ENCODE data around the gene TENT5C. TPM values are rescaled to one million over a fixed set of nuclear protein-coding genes. Genes with fewer than 3 reads are reported as not detected.

TENT5C gene
- total and polyA plus RNA-seq, 2 of the 13 experiments (the other 11 are each of a cell fraction or from before 2014, with no cell fraction given), result 0.02 to 0.38 TPM

DNA sequence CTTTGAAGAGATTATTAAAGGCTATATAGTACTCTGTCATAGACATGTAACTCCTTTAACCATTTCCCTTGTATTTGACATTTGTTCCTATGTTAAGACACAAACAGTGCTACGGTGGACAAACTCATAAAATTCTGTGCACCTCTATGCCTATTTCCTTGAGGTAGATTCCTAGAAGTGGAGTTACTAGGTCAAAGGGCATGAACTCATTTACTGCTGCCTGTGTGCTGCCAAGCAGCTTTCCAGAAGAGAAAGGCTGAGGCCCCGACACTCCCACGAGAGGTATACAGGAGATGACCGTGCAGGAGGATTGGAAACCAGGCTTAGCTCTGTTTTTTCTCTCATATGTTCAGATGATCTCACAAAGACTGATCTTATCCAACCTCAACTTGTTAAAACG is 34.4 kb upstream of the TENT5C start (continued):
- TF ChIP-seq HNF4G (IDR thresholded peaks at IDR 0.05; ENCODE audit: borderline replicate concordance, low read depth, low read length) (no peak), HNF4G (CRISPR knock-in tag; IDR thresholded peaks at IDR 0.05; ENCODE audit: borderline replicate concordance, low read depth) (no peak), SP4 (CRISPR knock-in tag; IDR thresholded peaks at IDR 0.05) (no peak), PTBP1 (IDR thresholded peaks at IDR 0.05; ENCODE audit: low read depth, low read length, poor library complexity, severe bottlenecking) (no peak), SRY (CRISPR knock-in tag; IDR thresholded peaks at IDR 0.05) (no peak), ZFP91 (CRISPR knock-in tag; IDR thresholded peaks at IDR 0.05; ENCODE audit: borderline replicate concordance) (no peak), MTERF4 (CRISPR knock-in tag; IDR thresholded peaks at IDR 0.05) (no peak), STAT5B (CRISPR knock-in tag; IDR thresholded peaks at IDR 0.05) (no peak)
- TF ChIP-seq, protein P1, sequence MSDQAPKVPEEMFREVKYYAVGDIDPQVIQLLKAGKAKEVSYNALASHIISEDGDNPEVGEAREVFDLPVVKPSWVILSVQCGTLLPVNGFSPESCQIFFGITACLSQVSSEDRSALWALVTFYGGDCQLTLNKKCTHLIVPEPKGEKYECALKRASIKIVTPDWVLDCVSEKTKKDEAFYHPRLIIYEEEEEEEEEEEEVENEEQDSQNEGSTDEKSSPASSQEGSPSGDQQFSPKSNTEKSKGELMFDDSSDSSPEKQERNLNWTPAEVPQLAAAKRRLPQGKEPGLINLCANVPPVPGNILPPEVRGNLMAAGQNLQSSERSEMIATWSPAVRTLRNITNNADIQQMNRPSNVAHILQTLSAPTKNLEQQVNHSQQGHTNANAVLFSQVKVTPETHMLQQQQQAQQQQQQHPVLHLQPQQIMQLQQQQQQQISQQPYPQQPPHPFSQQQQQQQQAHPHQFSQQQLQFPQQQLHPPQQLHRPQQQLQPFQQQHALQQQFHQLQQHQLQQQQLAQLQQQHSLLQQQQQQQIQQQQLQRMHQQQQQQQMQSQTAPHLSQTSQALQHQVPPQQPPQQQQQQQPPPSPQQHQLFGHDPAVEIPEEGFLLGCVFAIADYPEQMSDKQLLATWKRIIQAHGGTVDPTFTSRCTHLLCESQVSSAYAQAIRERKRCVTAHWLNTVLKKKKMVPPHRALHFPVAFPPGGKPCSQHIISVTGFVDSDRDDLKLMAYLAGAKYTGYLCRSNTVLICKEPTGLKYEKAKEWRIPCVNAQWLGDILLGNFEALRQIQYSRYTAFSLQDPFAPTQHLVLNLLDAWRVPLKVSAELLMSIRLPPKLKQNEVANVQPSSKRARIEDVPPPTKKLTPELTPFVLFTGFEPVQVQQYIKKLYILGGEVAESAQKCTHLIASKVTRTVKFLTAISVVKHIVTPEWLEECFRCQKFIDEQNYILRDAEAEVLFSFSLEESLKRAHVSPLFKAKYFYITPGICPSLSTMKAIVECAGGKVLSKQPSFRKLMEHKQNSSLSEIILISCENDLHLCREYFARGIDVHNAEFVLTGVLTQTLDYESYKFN (CRISPR knock-in tag; conservative IDR thresholded peaks at IDR 0.05), result no peak

Measured in HepG2 (cell line).